Measurements from ENCODE around the gene ADAMTSL3.
"Not testable (repeated sequence)": the region's sequence is repeated elsewhere in the genome, so short reads cannot be mapped to it uniquely, and the experiment has no call there.

ADAMTSL3 gene

GRCh38 chr15:83688201-83688600 lies 34.3 kb downstream of the ADAMTSL3 start:
- Mint-ChIP-seq H3K36me3 (no peaks in the 10 kb centered on the region), H3K27me3 (peaks cover 7% of the 10 kb centered on the region), H3K4me3 (no peak overlapping the region), H3K27ac (no peak overlapping the region), H3K4me1 (no peaks in the 10 kb centered on the region), H3K9me3 (no peaks in the 10 kb centered on the region)

GRCh38 chr15:83690676-83691075 lies 36.8 kb downstream of the ADAMTSL3 start:
- no peak overlapping the region for H3K27ac Mint-ChIP-seq
- H3K4me1 Mint-ChIP-seq: no peaks in the 10 kb centered on the region
- H3K9me3 Mint-ChIP-seq: no peaks in the 10 kb centered on the region
- H3K27me3 Mint-ChIP-seq: peaks cover 4% of the 10 kb centered on the region
- H3K36me3 Mint-ChIP-seq: no peaks in the 10 kb centered on the region
- H3K4me3 Mint-ChIP-seq: no peak overlapping the region

DNA sequence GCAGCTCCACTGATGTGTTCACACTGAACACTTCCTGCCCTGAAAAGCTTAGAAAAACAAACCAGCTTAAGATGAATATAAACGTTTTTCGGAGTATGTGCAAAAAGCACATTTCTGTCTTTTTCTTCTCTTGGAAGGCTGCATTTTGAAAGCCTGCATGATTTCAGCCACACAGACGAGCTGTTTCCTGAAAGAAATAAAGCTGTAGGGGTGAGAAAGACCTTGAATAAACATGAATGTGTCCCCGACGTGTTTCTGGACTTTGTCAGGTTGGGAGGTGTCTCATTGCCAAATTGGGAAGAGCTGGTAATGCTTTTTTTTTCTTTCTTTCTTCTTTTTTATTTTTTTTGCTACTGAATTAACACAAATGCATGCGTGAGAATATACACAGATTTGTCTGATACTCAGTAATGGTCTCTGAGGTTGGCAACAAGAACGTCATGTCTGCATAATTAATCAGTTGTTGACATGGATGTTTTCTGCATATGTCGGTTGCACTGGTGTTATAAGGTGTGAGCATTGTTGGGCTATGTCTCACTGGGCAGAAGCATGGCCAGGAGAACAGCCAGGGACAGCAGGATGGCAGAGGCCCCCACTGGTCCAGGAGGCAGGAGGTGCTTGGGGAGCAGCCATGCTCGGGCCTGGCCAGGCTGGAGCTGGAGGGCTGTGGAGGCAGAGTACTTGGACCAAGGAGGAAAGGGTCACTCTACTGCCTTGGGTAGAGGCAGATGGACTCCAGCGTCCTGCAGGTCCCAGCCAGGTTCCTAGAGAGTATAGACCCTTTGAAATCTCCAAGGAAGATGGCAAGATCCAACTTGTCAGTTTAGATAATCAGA lies 39.0 kb downstream of the ADAMTSL3 start:
- H3K4me1 Mint-ChIP-seq: no peaks in the 10 kb centered on the region
- H3K4me3 Mint-ChIP-seq: no peak overlapping the region
- no peaks in the 10 kb centered on the region for H3K27me3 Mint-ChIP-seq
- no peaks in the 10 kb centered on the region for H3K9me3 Mint-ChIP-seq
- H3K27ac Mint-ChIP-seq: no peak overlapping the region
- H3K36me3 Mint-ChIP-seq: no peaks in the 10 kb centered on the region

DNA sequence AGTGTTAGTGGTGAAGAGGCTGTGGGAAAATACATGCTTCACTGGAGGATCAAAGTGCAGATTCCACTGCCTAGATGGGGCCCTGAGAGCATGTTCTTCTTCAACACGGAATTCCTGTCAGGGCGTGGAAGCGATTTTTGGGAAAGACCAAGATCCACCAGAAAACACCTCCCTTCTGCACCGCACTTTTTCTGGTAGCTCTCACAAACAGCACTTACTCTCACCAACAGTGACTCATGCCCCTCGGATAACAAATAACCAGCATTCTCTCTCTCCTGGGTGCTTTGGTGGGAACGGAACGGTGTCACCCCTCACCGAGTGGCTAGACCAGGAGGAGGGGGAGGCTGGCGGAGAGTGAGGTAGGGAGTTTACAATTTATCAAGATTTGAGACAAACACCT lies 40.1 kb downstream of the ADAMTSL3 start:
- Mint-ChIP-seq H3K4me1 (no peaks in the 10 kb centered on the region), H3K9me3 (no peaks in the 10 kb centered on the region), H3K27ac (no peak overlapping the region), H3K36me3 (no peaks in the 10 kb centered on the region), H3K27me3 (no peaks in the 10 kb centered on the region), H3K4me3 (no peak overlapping the region)

- H3K36me3 Mint-ChIP-seq: no peaks in the 10 kb centered on the region
- H3K4me1 Mint-ChIP-seq: no peaks in the 10 kb centered on the region
- H3K4me3 Mint-ChIP-seq: no peak overlapping the region
- no peaks in the 10 kb centered on the region for H3K27me3 Mint-ChIP-seq
- no peak overlapping the region for H3K27ac Mint-ChIP-seq
- H3K9me3 Mint-ChIP-seq: no peaks in the 10 kb centered on the region
Measured at GRCh38 chr15:83694536-83694935, 40.6 kb downstream of the ADAMTSL3 start.

GRCh38 chr15:83695246-83695645 lies 41.3 kb downstream of the ADAMTSL3 start:
- no peaks in the 10 kb centered on the region for H3K36me3 Mint-ChIP-seq
- no peak overlapping the region for H3K4me3 Mint-ChIP-seq
- no peaks in the 10 kb centered on the region for H3K9me3 Mint-ChIP-seq
- H3K27me3 Mint-ChIP-seq: no peaks in the 10 kb centered on the region
- no peak overlapping the region for H3K27ac Mint-ChIP-seq
- no peaks in the 10 kb centered on the region for H3K4me1 Mint-ChIP-seq

DNA sequence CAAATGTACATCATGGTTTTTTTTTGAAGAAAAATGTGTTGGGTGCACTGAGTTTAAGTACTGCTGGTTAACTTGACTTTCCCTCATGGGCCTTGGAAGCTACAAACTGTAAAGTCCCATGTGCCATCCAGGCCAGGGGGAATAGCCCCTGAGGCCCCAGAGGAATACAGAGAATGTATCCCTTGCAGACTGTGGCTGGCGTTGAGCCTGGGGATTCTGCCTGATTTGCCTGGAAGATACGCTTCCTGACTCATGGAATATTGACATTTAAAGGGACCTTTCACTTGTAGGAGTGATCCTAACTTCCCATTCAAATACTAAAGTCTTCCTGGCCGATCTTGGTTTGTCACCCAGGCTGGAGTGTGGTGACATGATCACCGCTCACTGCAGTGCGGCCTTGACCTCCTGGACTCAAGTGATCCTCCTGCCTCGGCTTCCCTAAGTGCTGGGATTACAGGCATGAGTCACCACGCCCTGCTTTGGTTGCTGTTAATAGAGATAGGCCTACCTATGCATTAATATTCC lies 42.0 kb downstream of the ADAMTSL3 start:
- H3K9me3 Mint-ChIP-seq: no peaks in the 10 kb centered on the region
- no peaks in the 10 kb centered on the region for H3K36me3 Mint-ChIP-seq
- H3K27me3 Mint-ChIP-seq: no peaks in the 10 kb centered on the region
- H3K27ac Mint-ChIP-seq: no peak overlapping the region
- no peaks in the 10 kb centered on the region for H3K4me1 Mint-ChIP-seq
- H3K4me3 Mint-ChIP-seq: no peak overlapping the region

- no peak overlapping the region for H3K27ac Mint-ChIP-seq
- H3K4me1 Mint-ChIP-seq: no peaks in the 10 kb centered on the region
- peaks cover 5% of the 10 kb centered on the region for H3K9me3 Mint-ChIP-seq
- no peaks in the 10 kb centered on the region for H3K27me3 Mint-ChIP-seq
- no peaks in the 10 kb centered on the region for H3K36me3 Mint-ChIP-seq
- H3K4me3 Mint-ChIP-seq: no peak overlapping the region
Measured at GRCh38 chr15:83697716-83698115, 43.8 kb downstream of the ADAMTSL3 start.

DNA sequence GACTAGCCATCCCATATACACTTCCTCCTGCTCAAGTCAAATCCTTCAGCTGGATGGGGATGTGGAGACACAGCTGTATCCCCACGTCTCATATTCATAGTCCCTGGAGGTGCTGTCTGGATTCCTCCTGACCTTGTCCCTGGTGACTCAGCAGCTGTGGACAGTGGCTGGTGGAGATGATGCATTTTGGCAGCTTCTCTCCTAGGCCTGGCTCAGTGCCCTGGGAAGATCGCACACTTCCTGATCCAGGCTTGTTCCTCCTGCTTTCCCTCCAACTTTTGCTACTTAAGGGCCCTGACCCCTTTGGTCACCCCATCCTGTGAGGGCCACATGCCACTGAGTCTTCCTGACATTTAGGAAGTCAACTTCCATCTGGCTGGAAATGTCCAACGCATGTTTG lies 44.4 kb downstream of the ADAMTSL3 start:
- no peak overlapping the region for H3K4me3 Mint-ChIP-seq
- H3K27ac Mint-ChIP-seq: no peak overlapping the region
- peaks cover 5% of the 10 kb centered on the region for H3K9me3 Mint-ChIP-seq
- H3K36me3 Mint-ChIP-seq: no peaks in the 10 kb centered on the region
- H3K4me1 Mint-ChIP-seq: no peaks in the 10 kb centered on the region
- H3K27me3 Mint-ChIP-seq: no peaks in the 10 kb centered on the region

DNA sequence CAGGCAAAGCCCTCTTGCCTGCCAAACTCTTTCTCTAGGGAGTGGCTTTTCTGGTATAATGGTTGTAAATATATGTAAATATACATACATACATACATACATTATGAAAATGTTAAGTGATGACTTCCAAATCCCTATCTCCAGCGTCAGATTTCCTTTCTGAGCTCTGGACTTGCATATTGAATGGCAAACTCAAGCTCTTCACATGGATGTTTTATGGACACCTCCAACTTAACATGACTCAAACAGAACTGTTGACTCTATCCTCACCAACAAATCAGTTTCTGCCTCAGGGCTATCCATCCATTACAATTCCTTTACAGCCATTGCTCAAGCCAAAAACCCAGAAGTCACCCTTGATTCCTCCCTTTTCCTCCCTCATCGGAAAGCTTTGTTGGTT lies 45.1 kb downstream of the ADAMTSL3 start:
- no peaks in the 10 kb centered on the region for H3K4me1 Mint-ChIP-seq
- no peak overlapping the region for H3K27ac Mint-ChIP-seq
- no peaks in the 10 kb centered on the region for H3K36me3 Mint-ChIP-seq
- H3K4me3 Mint-ChIP-seq: no peak overlapping the region
- peaks cover 5% of the 10 kb centered on the region for H3K9me3 Mint-ChIP-seq
- peaks cover 1% of the 10 kb centered on the region for H3K27me3 Mint-ChIP-seq

- H3K4me1 Mint-ChIP-seq: no peaks in the 10 kb centered on the region
- no peaks in the 10 kb centered on the region for H3K36me3 Mint-ChIP-seq
- H3K4me3 Mint-ChIP-seq: no peak overlapping the region
- no peak overlapping the region for H3K27ac Mint-ChIP-seq
- H3K27me3 Mint-ChIP-seq: peaks cover 1% of the 10 kb centered on the region
- peaks cover 5% of the 10 kb centered on the region for H3K9me3 Mint-ChIP-seq
Measured at GRCh38 chr15:83700082-83700481, 46.2 kb downstream of the ADAMTSL3 start.

- H3K36me3 Mint-ChIP-seq, H3K4me1 Mint-ChIP-seq, H3K9me3 Mint-ChIP-seq, H3K27ac Mint-ChIP-seq, H3K27me3 Mint-ChIP-seq, H3K4me3 Mint-ChIP-seq: not testable (repeated sequence)
Measured at GRCh38 chr15:83702314-83702713, 48.4 kb downstream of the ADAMTSL3 start.

- H3K4me1 Mint-ChIP-seq: no peaks in the 10 kb centered on the region
- no peak overlapping the region for H3K4me3 Mint-ChIP-seq
- no peaks in the 10 kb centered on the region for H3K36me3 Mint-ChIP-seq
- no peak overlapping the region for H3K27ac Mint-ChIP-seq
- H3K27me3 Mint-ChIP-seq: peaks cover 1% of the 10 kb centered on the region
- no peaks in the 10 kb centered on the region for H3K9me3 Mint-ChIP-seq
Measured at GRCh38 chr15:83708328-83708727, 54.4 kb downstream of the ADAMTSL3 start.

GRCh38 chr15:83709241-83709640 lies 55.3 kb downstream of the ADAMTSL3 start:
- Mint-ChIP-seq H3K9me3 (no peaks in the 10 kb centered on the region), H3K36me3 (no peaks in the 10 kb centered on the region), H3K4me3 (no peak overlapping the region), H3K27ac (no peak overlapping the region), H3K4me1 (no peaks in the 10 kb centered on the region), H3K27me3 (no peaks in the 10 kb centered on the region)

- Mint-ChIP-seq H3K27me3 (no peaks in the 10 kb centered on the region), H3K27ac (no peak overlapping the region), H3K4me1 (no peaks in the 10 kb centered on the region), H3K4me3 (no peak overlapping the region), H3K9me3 (no peaks in the 10 kb centered on the region), H3K36me3 (no peaks in the 10 kb centered on the region)
Measured at GRCh38 chr15:83709811-83710210, 55.9 kb downstream of the ADAMTSL3 start.

DNA sequence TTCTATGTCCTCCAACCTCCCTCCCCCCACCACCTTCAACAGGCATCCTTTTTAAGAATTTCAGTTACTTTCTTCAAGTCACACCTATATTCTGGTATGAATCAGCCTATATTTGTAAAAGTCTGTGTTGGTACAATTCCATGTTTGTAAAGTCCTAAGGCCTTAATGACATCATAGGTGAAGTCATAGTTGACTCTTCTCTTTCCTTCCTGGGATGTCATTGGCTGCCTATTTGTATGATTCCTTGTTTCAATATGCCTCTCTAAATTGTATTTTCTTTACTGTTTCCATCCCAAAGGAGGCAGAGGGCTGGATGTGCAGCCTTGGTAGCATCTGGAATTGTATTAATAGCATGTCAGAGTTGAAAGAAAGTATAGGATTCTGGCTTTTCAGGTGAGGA lies 56.5 kb downstream of the ADAMTSL3 start:
- Mint-ChIP-seq H3K4me3 (no peak overlapping the region), H3K27ac (no peak overlapping the region), H3K36me3 (no peaks in the 10 kb centered on the region), H3K9me3 (no peaks in the 10 kb centered on the region), H3K27me3 (no peaks in the 10 kb centered on the region), H3K4me1 (no peaks in the 10 kb centered on the region)

- no peak overlapping the region for H3K4me3 Mint-ChIP-seq
- no peaks in the 10 kb centered on the region for H3K4me1 Mint-ChIP-seq
- H3K27ac Mint-ChIP-seq: no peak overlapping the region
- no peaks in the 10 kb centered on the region for H3K9me3 Mint-ChIP-seq
- H3K36me3 Mint-ChIP-seq: no peaks in the 10 kb centered on the region
- H3K27me3 Mint-ChIP-seq: peaks cover 4% of the 10 kb centered on the region
Measured at GRCh38 chr15:83711236-83711635, 57.3 kb downstream of the ADAMTSL3 start.

Data from activated naive CD4-positive, alpha-beta T cell treated with anti-CD3 and anti-CD28 coated beads, Interleukin-2, amount 50 U/mL, for 24 hours (primary cell).